Measurements from ENCODE around the gene CCR5AS.
A peak's percentile ranks its signal among the peaks of the same experiment; 100 is the strongest.

The CCR5AS gene

GRCh38 chr3:46447228-46447985, 40.5 kb upstream of the CCR5AS start:
- in situ Hi-C loops (cut with MboI; ENCODE audit: low sequenced_read_pairs in 4 of 4), result no loop called here
- Histone ChIP-seq H3K27me3 (no peaks in the 10 kb centered on the region), H3K4me3 (no peak overlapping the region), H3K27ac (no peak overlapping the region), H3K4me1 (no peaks in the 10 kb centered on the region), H3K36me3 (no peaks in the 10 kb centered on the region), H3K9me3 (no peaks in the 10 kb centered on the region)
- ATAC-seq (no peak), DNase-seq (no peak)
- TF ChIP-seq POLR2A (IDR thresholded peaks at IDR 0.05), result no peak
- no peak for TF ChIP-seq CTCF (IDR thresholded peaks at IDR 0.05 in 4 of 5, conservative IDR thresholded peaks at IDR 0.05 in 1 of 5)
- intact Hi-C loops (cut with DNase I; ENCODE audit: low total_unique reads), result no loop called here

GRCh38 chr3:46442576-46443530, 36.0 kb upstream of the CCR5AS start:
- Histone ChIP-seq H3K4me3 (no peak overlapping the region), H3K36me3 (no peaks in the 10 kb centered on the region), H3K9me3 (no peaks in the 10 kb centered on the region), H3K27me3 (no peaks in the 10 kb centered on the region), H3K4me1 (no peaks in the 10 kb centered on the region), H3K27ac (no peak overlapping the region)
- peak in 4 of 5 experiments; percentile 33 to 67 (median 62) for TF ChIP-seq CTCF (IDR thresholded peaks at IDR 0.05 in 4 of 5, conservative IDR thresholded peaks at IDR 0.05 in 1 of 5)
- no peak for TF ChIP-seq POLR2A (IDR thresholded peaks at IDR 0.05)
- DNase-seq, result peak in 1 of 2 donors; percentile 28
- ATAC-seq, result peak in 1 of 2 donors; percentile 82
- in situ Hi-C loops (cut with MboI; ENCODE audit: low sequenced_read_pairs in 4 of 4) (no loop called here), intact Hi-C loops (cut with DNase I; ENCODE audit: low total_unique reads) (loop anchor here (5.0 kb wide), 1 partner anchor 166 kb away; no protein-coding TSS in a partner anchor)

GRCh38 chr3:46440531-46441294, 33.8 kb upstream of the CCR5AS start:
- ATAC-seq, result no peak
- H3K36me3 ChIP-seq, result no peaks in the 10 kb centered on the region
- H3K9me3 ChIP-seq, result no peaks in the 10 kb centered on the region
- TF ChIP-seq POLR2A (IDR thresholded peaks at IDR 0.05) (no peak), CTCF (IDR thresholded peaks at IDR 0.05 in 4 of 5, conservative IDR thresholded peaks at IDR 0.05 in 1 of 5) (no peak)
- H3K4me3 ChIP-seq, result no peak overlapping the region
- in situ Hi-C loops (cut with MboI; ENCODE audit: low sequenced_read_pairs in 4 of 4) (no loop called here), intact Hi-C loops (cut with DNase I; ENCODE audit: low total_unique reads) (loop anchor here (5.0 kb wide), 1 partner anchor 163 kb away; no protein-coding TSS in a partner anchor)
- DNase-seq, result no peak
- H3K4me1 ChIP-seq, result no peaks in the 10 kb centered on the region
- no peak overlapping the region for H3K27ac ChIP-seq
- H3K27me3 ChIP-seq, result no peaks in the 10 kb centered on the region

- no peaks in the 10 kb centered on the region for H3K36me3 ChIP-seq
- intact Hi-C loops (cut with DNase I; ENCODE audit: low total_unique reads), result no loop called here
These were observed 32.0 kb upstream of the CCR5AS start for GRCh38 chr3:46438831-46439230.

More at GRCh38 chr3:46438831-46439230, 32.0 kb upstream of the CCR5AS start:
- no peak overlapping the region for H3K27ac ChIP-seq
- H3K9me3 ChIP-seq, result no peaks in the 10 kb centered on the region
- TF ChIP-seq POLR2A (IDR thresholded peaks at IDR 0.05), result no peak
- TF ChIP-seq CTCF (IDR thresholded peaks at IDR 0.05 in 4 of 5, conservative IDR thresholded peaks at IDR 0.05 in 1 of 5), result no peak
- no peak overlapping the region for H3K4me3 ChIP-seq
- no peaks in the 10 kb centered on the region for H3K27me3 ChIP-seq
- DNase-seq (no peak), ATAC-seq (no peak)
- in situ Hi-C loops (cut with MboI; ENCODE audit: low sequenced_read_pairs in 4 of 4), result no loop called here
- H3K4me1 ChIP-seq, result no peaks in the 10 kb centered on the region
